BJ (cell line): ENCODE results near the gene IFIT2. TPM values are rescaled to one million over a fixed set of nuclear protein-coding genes. Genes with fewer than 3 reads are reported as not detected.

Experiments used
- CTCF ChIA-PET: fragments of 350-600 bp; formaldehyde crosslinking; extraction: SDS; loops from one replicate; lab custom pipeline; 2021; ENCODE audit warnings: antibody characterized with exemption, inconsistent platforms; lab: Yijun Ruan, JAX
- POLR2A ChIA-PET: fragments of 300-600 bp; sonication (Branson Sonifier 250); formaldehyde crosslinking; extraction: SDS; loops from one replicate; lab custom pipeline; 2021; ENCODE audit warnings: antibody characterized with exemption; lab: Charles Lee
- DNase-seq: peaks from one replicate; pipeline ENCODE4 v3.0.0-alpha.2; 2011; ENCODE audit warnings: low read depth
- H3K27me3 ChIP-seq: 2 replicates; pipeline ENCODE4 v1.6.0; 2011; ENCODE audit warnings: low read length; ENCODE audit not compliant: control insufficient read depth, insufficient read depth
- H3K36me3 ChIP-seq: 2 replicates; pipeline ENCODE4 v1.5.1; 2011; ENCODE audit warnings: low read length; ENCODE audit not compliant: control insufficient read depth, insufficient read depth
- H3K4me3 ChIP-seq: 2 replicates; pipeline ENCODE4 v1.5.1; 2011; ENCODE audit warnings: low read depth, mild to moderate bottlenecking, control low read depth, low read length
- CTCF ChIP-seq: IDR thresholded peaks from 2 replicates; pipeline ENCODE4 v1.5.1; 2011; ENCODE audit warnings: low read depth, mild to moderate bottlenecking, control low read depth, inconsistent platforms, low read length, moderate library complexity; ENCODE audit not compliant: insufficient read depth
- polyA plus RNA-seq: library from polyadenylated mRNA; depleted of rRNA; stranded (reverse); fragments of >200 nt; gene quantifications from 2 replicates; pipeline ENCODE4 v1.2.3, GENCODE V29; 2011

IFIT2 gene
- polyA plus RNA-seq, 1 experiment, result 6.2 TPM

- ChIA-PET POLR2A (no interaction called here), CTCF (interaction anchor here (0.6 to 1.8 kb wide), 3 partner anchors 16 to 89 kb away, joined by 3 to 4 read pairs (median 3); no protein-coding TSS in a partner anchor)
- Histone ChIP-seq H3K36me3 (no peaks in the 10 kb centered on the region), H3K27me3 (no peaks in the 10 kb centered on the region), H3K4me3 (no peak overlapping the region)
- no peak for DNase-seq
- no peak for TF ChIP-seq CTCF
Measured at GRCh38 chr10:89279421-89279869, 22.4 kb upstream of the IFIT2 start.

GRCh38 chr10:89280508-89280907, 21.3 kb upstream of the IFIT2 start:
- Histone ChIP-seq H3K27me3 (no peaks in the 10 kb centered on the region), H3K4me3 (no peak overlapping the region), H3K36me3 (no peaks in the 10 kb centered on the region)
- ChIA-PET CTCF (interaction anchor here (1.2 to 1.8 kb wide), 2 partner anchors 17 to 75 kb away, joined by 3 to 4 read pairs; no protein-coding TSS in a partner anchor), POLR2A (interaction anchor here (0.6 kb wide), 1 partner anchor 246 kb away, joined by 7 read pairs; no protein-coding TSS in a partner anchor)
- DNase-seq, result no peak
- TF ChIP-seq CTCF, result no peak

- POLR2A ChIA-PET, result no interaction called here
Measured at GRCh38 chr10:89281606-89282395, 20.0 kb upstream of the IFIT2 start.

GRCh38 chr10:89283025-89283935, 18.6 kb upstream of the IFIT2 start:
- no peaks in the 10 kb centered on the region for H3K27me3 ChIP-seq
- ChIA-PET CTCF (interaction anchor here (0.8 to 1.4 kb wide), 6 partner anchors 10 to 86 kb away, joined by 3 to 6 read pairs (median 4); no protein-coding TSS in a partner anchor), POLR2A (interaction anchor here (1.6 kb wide), 1 partner anchor 21 kb away, joined by 4 read pairs; no protein-coding TSS in a partner anchor)
- no peaks in the 10 kb centered on the region for H3K36me3 ChIP-seq
- TF ChIP-seq CTCF, result no peak
- no peak for DNase-seq
- H3K4me3 ChIP-seq, result peak overlapping the region; percentile 13; the same call in 1 of the 2 replicates

More at GRCh38 chr10:89281606-89282395, 20.0 kb upstream of the IFIT2 start:
- TF ChIP-seq CTCF, result no peak
- H3K4me3 ChIP-seq, result no peak overlapping the region
- DNase-seq, result no peak
- CTCF ChIA-PET, result interaction anchor here (1.5 kb wide), 1 partner anchor 88 kb away, joined by 5 read pairs; no protein-coding TSS in a partner anchor
- no peaks in the 10 kb centered on the region for H3K27me3 ChIP-seq
- no peaks in the 10 kb centered on the region for H3K36me3 ChIP-seq
